Measurements from ENCODE around the gene WWOX. TPM values are rescaled to one million over a fixed set of nuclear protein-coding genes. Genes with fewer than 3 reads are reported as not detected.

WWOX gene
- total and polyA plus RNA-seq, 2 of the 4 experiments (the other 2 are of a cell fraction), result 2.7 to 5.4 TPM

DNA sequence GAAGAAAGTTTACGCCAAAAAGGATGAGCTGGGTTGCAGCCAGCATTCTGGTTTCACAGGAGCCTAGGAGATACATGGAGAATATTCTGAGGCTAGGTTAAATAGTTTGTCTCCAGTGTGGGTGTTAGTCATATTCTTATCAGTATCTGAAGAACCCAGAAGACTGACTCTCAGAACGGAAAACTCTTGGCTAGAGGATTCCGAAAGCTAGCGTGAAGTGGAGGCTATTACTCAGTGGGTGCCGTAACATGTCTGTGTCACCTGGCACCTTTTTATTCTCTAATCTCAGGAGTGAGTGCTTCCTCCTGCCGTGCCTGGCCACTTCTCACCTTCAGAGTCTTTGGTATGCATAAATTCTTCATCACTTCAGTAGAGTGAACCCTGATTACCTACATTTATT lies 199.5 kb downstream of the WWOX start:
- Histone ChIP-seq H4K8ac (ENCODE audit: low read depth in 2 of 2, low read length in 2 of 2) (no peak overlapping the region), H4K5ac (ENCODE audit: low read depth, low read length) (no peak overlapping the region), H3K23ac (ENCODE audit: low read depth, low read length) (no peak overlapping the region), H2AK5ac (ENCODE audit: low read depth, low read length) (no peak overlapping the region), H4K91ac (ENCODE audit: insufficient read depth, low read depth, low read length) (no peak overlapping the region), H2BK120ac (ENCODE audit: low read depth, low read length) (no peak overlapping the region), H3K27ac (ENCODE audit: insufficient read depth, low read length) (no peak overlapping the region), H2AFZ (replicated peaks; ENCODE audit: low read length, poor library complexity) (no peak overlapping the region), H4K20me1 (ENCODE audit: insufficient read depth, low read length) (no peaks in the 10 kb centered on the region), H3K27me3 (ENCODE audit: control insufficient read depth, insufficient read depth, low read length) (no peaks in the 10 kb centered on the region), H2BK15ac (ENCODE audit: low read depth, low read length) (no peak overlapping the region), H3K79me1 (ENCODE audit: low read depth in 1 of 2, low read length in 2 of 2) (no peaks in the 10 kb centered on the region), H3K36me3 (ENCODE audit: control insufficient read depth, insufficient read depth, low read length) (no peaks in the 10 kb centered on the region), H3K56ac (ENCODE audit: extremely low read depth, insufficient read depth, low read length) (no peak overlapping the region), H3K9me3 (ENCODE audit: control insufficient read depth, insufficient read depth, low read length) (peaks cover 6% of the 10 kb centered on the region; the same call in 1 of the 2 replicates), H2BK20ac (ENCODE audit: low read depth, low read length) (no peak overlapping the region), H3K4me1 (ENCODE audit: control insufficient read depth, insufficient read depth, low read length) (no peaks in the 10 kb centered on the region), H2BK5ac (ENCODE audit: low read depth, low read length, poor library complexity, severe bottlenecking) (no peak overlapping the region), H3K4me3 (ENCODE audit: insufficient read depth, low read depth, low read length) (no peak overlapping the region), H3K14ac (replicated peaks; ENCODE audit: low read depth, low read length) (no peak overlapping the region), H3K18ac (ENCODE audit: low read depth, low read length) (no peak overlapping the region), H2AK9ac (replicated peaks; ENCODE audit: low read depth, low read length, poor library complexity) (no peak overlapping the region), H3K9me1 (ENCODE audit: insufficient read depth, low read length) (no peaks in the 10 kb centered on the region), H3K4ac (ENCODE audit: low read depth, low read length) (no peak overlapping the region), H3K9ac (ENCODE audit: low read depth, low read length) (no peak overlapping the region), H3K4me2 (ENCODE audit: low read depth, low read length) (no peak overlapping the region)
- in situ Hi-C loops (cut with MboI; ENCODE audit: low sequenced_read_pairs), result no loop called here
- POLR2A ChIA-PET (ENCODE audit: unreplicated experiment), result no interaction called here
- DNase-seq (no peak), ATAC-seq (ENCODE audit: low read depth) (no peak)
- TF ChIP-seq NFE2L2 (IDR thresholded peaks at IDR 0.05; ENCODE audit: low read depth, low read length) (no peak), RCOR1 (IDR thresholded peaks at IDR 0.05; ENCODE audit: insufficient replicate concordance, low read length) (no peak), MAZ (IDR thresholded peaks at IDR 0.05; ENCODE audit: borderline replicate concordance, low read depth, low read length) (no peak), RAD21 (IDR thresholded peaks at IDR 0.05; ENCODE audit: low read length) (no peak), POLR2A (IDR thresholded peaks at IDR 0.05; ENCODE audit: low read depth, low read length) (no peak), SMC3 (IDR thresholded peaks at IDR 0.05; ENCODE audit: low read depth, low read length) (no peak), RFX5 (IDR thresholded peaks at IDR 0.05; ENCODE audit: low read depth, low read length) (no peak), MAFK (IDR thresholded peaks at IDR 0.05; ENCODE audit: low read depth, low read length) (no peak), MXI1 (IDR thresholded peaks at IDR 0.05; ENCODE audit: borderline replicate concordance, low read depth, low read length) (no peak), FOS (IDR thresholded peaks at IDR 0.05; ENCODE audit: low read depth, low read length) (no peak), CEBPB (IDR thresholded peaks at IDR 0.05; ENCODE audit: low read depth, low read length) (no peak)
- TF ChIP-seq, protein P1, sequence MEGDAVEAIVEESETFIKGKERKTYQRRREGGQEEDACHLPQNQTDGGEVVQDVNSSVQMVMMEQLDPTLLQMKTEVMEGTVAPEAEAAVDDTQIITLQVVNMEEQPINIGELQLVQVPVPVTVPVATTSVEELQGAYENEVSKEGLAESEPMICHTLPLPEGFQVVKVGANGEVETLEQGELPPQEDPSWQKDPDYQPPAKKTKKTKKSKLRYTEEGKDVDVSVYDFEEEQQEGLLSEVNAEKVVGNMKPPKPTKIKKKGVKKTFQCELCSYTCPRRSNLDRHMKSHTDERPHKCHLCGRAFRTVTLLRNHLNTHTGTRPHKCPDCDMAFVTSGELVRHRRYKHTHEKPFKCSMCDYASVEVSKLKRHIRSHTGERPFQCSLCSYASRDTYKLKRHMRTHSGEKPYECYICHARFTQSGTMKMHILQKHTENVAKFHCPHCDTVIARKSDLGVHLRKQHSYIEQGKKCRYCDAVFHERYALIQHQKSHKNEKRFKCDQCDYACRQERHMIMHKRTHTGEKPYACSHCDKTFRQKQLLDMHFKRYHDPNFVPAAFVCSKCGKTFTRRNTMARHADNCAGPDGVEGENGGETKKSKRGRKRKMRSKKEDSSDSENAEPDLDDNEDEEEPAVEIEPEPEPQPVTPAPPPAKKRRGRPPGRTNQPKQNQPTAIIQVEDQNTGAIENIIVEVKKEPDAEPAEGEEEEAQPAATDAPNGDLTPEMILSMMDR (conservative IDR thresholded peaks at IDR 0.05; ENCODE audit: low read depth, low read length), result no peak
- TF ChIP-seq, protein P2, sequence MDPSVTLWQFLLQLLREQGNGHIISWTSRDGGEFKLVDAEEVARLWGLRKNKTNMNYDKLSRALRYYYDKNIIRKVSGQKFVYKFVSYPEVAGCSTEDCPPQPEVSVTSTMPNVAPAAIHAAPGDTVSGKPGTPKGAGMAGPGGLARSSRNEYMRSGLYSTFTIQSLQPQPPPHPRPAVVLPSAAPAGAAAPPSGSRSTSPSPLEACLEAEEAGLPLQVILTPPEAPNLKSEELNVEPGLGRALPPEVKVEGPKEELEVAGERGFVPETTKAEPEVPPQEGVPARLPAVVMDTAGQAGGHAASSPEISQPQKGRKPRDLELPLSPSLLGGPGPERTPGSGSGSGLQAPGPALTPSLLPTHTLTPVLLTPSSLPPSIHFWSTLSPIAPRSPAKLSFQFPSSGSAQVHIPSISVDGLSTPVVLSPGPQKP (IDR thresholded peaks at IDR 0.05; ENCODE audit: borderline replicate concordance, low read depth, low read length), result no peak
- no CpG with 5 or more reads among the region's 6 CpGs for WGBS, 2 experiments (ENCODE audit: extremely low coverage in 2 of 2, insufficient read length in 1 of 2)
- CTCF ChIA-PET, result no interaction called here
- dilution Hi-C loops (cut with HindIII; ENCODE audit: low sequenced_read_pairs, unreplicated experiment), result no loop called here
- intact Hi-C loops (cut with micrococcal nuclease), result no loop called here
- BruUV-seq (replicated peaks), result no TSS peak
